ENCODE results near the gene ONECUT1. TPM values are rescaled to one million over a fixed set of nuclear protein-coding genes. Genes with fewer than 3 reads are reported as not detected.

The ONECUT1 gene
- total RNA-seq, 4 donors from 2014 or later = not detected

- TF ChIP-seq CTCF (IDR thresholded peaks at IDR 0.05; ENCODE audit: low read depth) = no peak
These were observed 74.7 kb downstream of the ONECUT1 start for GRCh38 chr15:52715411-52715810.

- no peak for TF ChIP-seq CTCF (IDR thresholded peaks at IDR 0.05; ENCODE audit: low read depth)
These were observed 75.2 kb downstream of the ONECUT1 start for GRCh38 chr15:52714968-52715367.

- no peak for TF ChIP-seq CTCF (IDR thresholded peaks at IDR 0.05; ENCODE audit: low read depth)
These were observed 79.3 kb downstream of the ONECUT1 start for GRCh38 chr15:52710708-52711389.

- TF ChIP-seq CTCF (IDR thresholded peaks at IDR 0.05; ENCODE audit: low read depth) = no peak
These were observed 80.0 kb downstream of the ONECUT1 start for GRCh38 chr15:52710050-52710707.

GRCh38 chr15:52709187-52709981, 80.8 kb downstream of the ONECUT1 start:
- no peak for TF ChIP-seq CTCF (IDR thresholded peaks at IDR 0.05; ENCODE audit: low read depth)

Other genes starting within 250 kb of the ONECUT1 start
- 100 to 1,000 TPM; 115 to 237 (median 147) TPM for gene ARPP19, start 221.3 kb downstream of the ONECUT1 start, total RNA-seq
- 100 to 1,000 TPM; 120 to 205 (median 166) TPM for gene ATOSA, start 110.9 kb downstream of the ONECUT1 start, total RNA-seq